K562 (cell line): Measurements from ENCODE around the gene PRELID3B. TPM values are rescaled to one million over a fixed set of nuclear protein-coding genes. Genes with fewer than 3 reads are reported as not detected.

ENCODE experiments used
- ATAC-seq: fragments of 200-7000 bp; cut with Tn5 transposase; 3 replicates; pipeline ENCODE4 v1.9.1; 2020; ENCODE audit warnings: moderate library complexity
- BruUV-seq: library from RNA; stranded (reverse); fragments of 400-500 nt; replicated peaks from 2 replicates; lab custom pipeline; 2021; lab: Mats Ljungman, UMichigan
- CTCF ChIA-PET: fragments of 300-600 bp; formaldehyde crosslinking; extraction: SDS; loops from one replicate; lab custom pipeline; 2021; ENCODE audit warnings: low intra/inter-chr PET ratio; lab: Yijun Ruan, JAX
- POLR2A ChIA-PET: fragments of 300-600, 350-650 bp; sonication (Branson Sonifier 250); formaldehyde crosslinking; extraction: SDS; loops from one replicate; lab custom pipeline; 2021; ENCODE audit warnings: antibody characterized with exemption, inconsistent platforms; lab: Yijun Ruan, JAX
- DNase-seq, 4 experiments: peaks; one replicate each; pipeline versions ENCODE4 v3.0.0 to v3.0.0-alpha.2; 2011 to 2018; ENCODE audit warnings: low spot score in 3 of 4, mixed read lengths in 3 of 4; ENCODE audit errors: extremely low read depth in 1 of 4
- FAIRE-seq: peaks from 2 replicates; lab custom pipeline; 2011; peaks lifted over from hg19 to GRCh38; lab: Jason Lieb, UNC
- H2AFZ ChIP-seq: 2 replicates; pipeline ENCODE4 v1.6.0; 2011; ENCODE audit warnings: low read depth, low read length, control low read depth, inconsistent platforms
- H3K27ac ChIP-seq: fragments of 200-600 bp; 3 replicates; pipeline ENCODE4 v1.8.0; 2011; ENCODE audit warnings: low read depth, mild to moderate bottlenecking, control low read depth, inconsistent platforms, low read length, moderate library complexity, mixed read lengths; ENCODE audit errors: extremely low read depth
- H3K27me3 ChIP-seq, 2 experiments: fragments of 300-600 bp in 1 of 2; 2 replicates in 1 of 2; 3 replicates in 1 of 2; pipeline versions ENCODE4 v1.6.0 to v1.8.0; 2011; ENCODE audit warnings: inconsistent platforms in 2 of 2, low read length in 2 of 2, mild to moderate bottlenecking in 1 of 2, mixed read lengths in 1 of 2, moderate library complexity in 1 of 2; ENCODE audit not compliant: control insufficient read depth in 2 of 2, insufficient read depth in 2 of 2
- H3K36me3 ChIP-seq: fragments of 300-600 bp; 3 replicates; pipeline ENCODE4 v1.8.0; 2011; ENCODE audit warnings: mild to moderate bottlenecking, low read length, inconsistent platforms; ENCODE audit not compliant: control insufficient read depth, insufficient read depth
- H3K4me1 ChIP-seq, 2 experiments: fragments of 200-600 bp in 1 of 2; replicated peaks in 1 of 2; 2 replicates in 1 of 2; 3 replicates in 1 of 2; pipeline versions ENCODE4 v1.5.1 to v1.8.0; 2011; ENCODE audit warnings: inconsistent platforms in 2 of 2, low read length in 2 of 2, mild to moderate bottlenecking in 1 of 2, mixed read lengths in 1 of 2, moderate library complexity in 1 of 2; ENCODE audit not compliant: control insufficient read depth in 2 of 2, insufficient read depth in 2 of 2
- H3K4me2 ChIP-seq: 2 replicates; pipeline ENCODE4 v1.6.1; 2011; ENCODE audit warnings: low read length, control low read depth, inconsistent platforms, mixed read lengths; ENCODE audit not compliant: insufficient read depth
- H3K4me3 ChIP-seq: fragments of 200-600 bp; sonication (generic), shearing (Covaris generic); 2 replicates; pipeline ENCODE4 v1.5.1; 2016; ENCODE audit warnings: control low read depth, inconsistent platforms
- H3K79me2 ChIP-seq: fragments of 200-600 bp; 3 replicates; pipeline ENCODE4 v1.8.0; 2011; ENCODE audit warnings: low read length, inconsistent platforms; ENCODE audit not compliant: control insufficient read depth, insufficient read depth
- H3K9ac ChIP-seq, 2 experiments: 2 replicates each; pipeline versions ENCODE4 v1.6.0 to v1.6.1; 2011; ENCODE audit warnings: low read depth in 2 of 2, low read length in 2 of 2, control low read depth in 1 of 2, inconsistent platforms in 1 of 2, mild to moderate bottlenecking in 1 of 2, mixed read lengths in 1 of 2; ENCODE audit not compliant: insufficient read depth in 1 of 2
- H3K9me1 ChIP-seq: one replicate; pipeline ENCODE4 v1.6.0; 2011; ENCODE audit warnings: inconsistent platforms, mild to moderate bottlenecking, low read length, moderate library complexity; ENCODE audit not compliant: control insufficient read depth, insufficient read depth
- H3K9me3 ChIP-seq: replicated peaks from 2 replicates; pipeline ENCODE4 v1.5.1; 2011; ENCODE audit warnings: low read depth, low read length, inconsistent platforms; ENCODE audit not compliant: control insufficient read depth, insufficient read depth
- H4K20me1 ChIP-seq: replicated peaks from 2 replicates; pipeline ENCODE4 v1.6.1; 2011; ENCODE audit warnings: low read length, inconsistent platforms, mixed read lengths; ENCODE audit not compliant: control insufficient read depth, insufficient read depth
- ASH1L ChIP-seq: fragments of 450-650 bp; IDR thresholded peaks from 2 replicates; pipeline ENCODE4 v1.6.1; 2018; ENCODE audit warnings: borderline replicate concordance, mild to moderate bottlenecking, low read depth; ENCODE audit not compliant: partially characterized antibody
- BDP1 ChIP-seq: IDR thresholded peaks from 3 replicates; pipeline ENCODE4 v1.6.1; 2011; ENCODE audit not compliant: insufficient read length, insufficient read depth
- CBX2 ChIP-seq: fragments of 200-600 bp; sonication (generic); IDR thresholded peaks from one replicate; pipeline ENCODE4 v1.6.1; 2012; ENCODE audit warnings: mild to moderate bottlenecking, low read length, inconsistent platforms; ENCODE audit not compliant: insufficient read depth, poor library complexity, severe bottlenecking
- DMBX1 ChIP-seq: fragments of 250-450 bp; sonication (Bioruptor Pico); IDR thresholded peaks from 2 replicates; pipeline ENCODE4 v1.8.0; 2022; ENCODE audit warnings: inconsistent platforms, mild to moderate bottlenecking, moderate library complexity, borderline replicate concordance
- HMBOX1 ChIP-seq: sonication (generic); IDR thresholded peaks from 2 replicates; pipeline ENCODE4 v1.6.1; 2016
- NFE2L1 ChIP-seq: fragments of 450-650 bp; IDR thresholded peaks from 2 replicates; pipeline ENCODE4 v1.6.1; 2016; ENCODE audit warnings: missing genetic modification characterization, low read depth, mild to moderate bottlenecking, missing compliant biosample characterization, moderate library complexity, borderline replicate concordance
- OTX1 ChIP-seq: fragments of 450-650 bp; formaldehyde crosslinking; IDR thresholded peaks from 2 replicates; pipeline ENCODE4 v1.4.0; 2022; ENCODE audit warnings: mild to moderate bottlenecking
- RB1 ChIP-seq: fragments of 450-650 bp; IDR thresholded peaks from 2 replicates; pipeline ENCODE4 v1.6.1; 2017; ENCODE audit warnings: low read depth, mild to moderate bottlenecking
- SMC3 ChIP-seq: conservative IDR thresholded peaks from 2 replicates; pipeline ENCODE4 v1.6.1; 2011; ENCODE audit warnings: low read depth, low read length, improper control_type of control experiment; ENCODE audit not compliant: insufficient read depth
- TCF7L2 ChIP-seq: fragments of 150-350 bp; IDR thresholded peaks from 2 replicates; pipeline ENCODE4 v1.6.1; 2016; ENCODE audit warnings: low read depth, mild to moderate bottlenecking, low read length, moderate library complexity
- TCFL5 ChIP-seq: fragments of 250-450 bp; sonication (Bioruptor Pico); conservative IDR thresholded peaks from 2 replicates; pipeline ENCODE4 v1.6.1; 2021; ENCODE audit warnings: mild to moderate bottlenecking, moderate library complexity, matching md5 sums
- ZBED1 ChIP-seq: IDR thresholded peaks from 2 replicates; pipeline ENCODE4 v1.6.1; 2014
- ZNF134 ChIP-seq: fragments of 250-450 bp; sonication (Bioruptor Pico); conservative IDR thresholded peaks from 2 replicates; pipeline ENCODE4 v1.4.0; 2020
- WGBS: fragments of 100-300 bp; shearing (Covaris generic); methylation state at CpG from one replicate; pipeline ENCODE4 v1.1.6; 2016; ENCODE audit warnings: low coverage, mixed read lengths; ENCODE audit not compliant: insufficient coverage; ENCODE audit errors: missing lambda C conversion rate; 5-methylcytosine and 5-hydroxymethylcytosine counted together
- in situ Hi-C: fragments of 300-500 bp; cut with MboI; formaldehyde crosslinking; loops from 4 replicates; pipeline ENCODE4 v1.15.0; 2018; ENCODE audit warnings: inconsistent platforms, mixed read lengths
- intact Hi-C: fragments of 100-400 bp; cut with micrococcal nuclease; formaldehyde crosslinking; loops from 2 replicates; pipeline ENCODE4 v1.14.2; 2022
- polyA plus RNA-seq, 8 experiments: library from polyadenylated mRNA; depleted of rRNA in 4 of 8; stranded (reverse) in 5 of 8; unstranded in 3 of 8; fragments of >200 nt; fragmentation: Nextera tagmentation in 2 of 8; fragmentation: Illumina TruSeq in 1 of 8; extraction: Ambion mirVana in 2 of 8; extraction: Trizol in 1 of 8; gene quantifications; 2 replicates each; pipeline versions ENCODE4 v1.2.1 to v1.2.3, GENCODE V29; 2011 to 2014; ENCODE audit warnings: inconsistent platforms in 1 of 8, missing spikeins in 1 of 8
- total RNA-seq, 7 experiments: library from RNA; depleted of rRNA in 6 of 7; stranded (reverse); fragments of >200 nt in 6 of 7; fragmentation: Illumina TruSeq in 2 of 7; extraction: Trizol in 2 of 7; gene quantifications; 2 replicates each; pipeline versions ENCODE4 v1.2.1 to v1.2.3, GENCODE V29; 2011 to 2021; ENCODE audit warnings: low replicate concordance in 1 of 7

PRELID3B gene
- total and polyA plus RNA-seq, 9 of the 15 experiments (the other 6 are each of a cell fraction or from before 2014, with no cell fraction given), result 77.0 to 186 (median 101) TPM

DNA sequence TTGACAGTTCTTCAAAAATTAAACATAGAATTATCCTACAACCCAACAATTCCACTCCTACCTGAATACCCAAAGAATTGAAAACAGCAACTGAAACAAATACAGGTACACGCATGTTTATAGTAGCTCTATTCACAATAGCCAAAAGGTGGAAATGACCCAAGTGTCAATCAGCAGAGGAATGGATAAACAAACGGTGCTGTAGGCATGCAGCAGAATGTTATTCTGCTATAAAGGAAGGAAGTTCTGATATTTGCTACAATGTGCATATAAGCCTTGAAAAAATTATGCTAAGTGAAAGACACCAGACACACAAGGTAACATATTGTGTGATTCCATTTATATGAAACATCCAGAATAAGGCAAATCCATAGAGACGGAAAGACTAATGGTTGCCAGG lies 38.5 kb upstream of the PRELID3B start:
- no peak for ATAC-seq
- no peak overlapping the region for H3K27ac ChIP-seq
- no peak overlapping the region for H3K9ac ChIP-seq
- H3K4me2 ChIP-seq, result no peak overlapping the region
- no peak for FAIRE-seq
- no peak overlapping the region for H2AFZ ChIP-seq
- no peak for TF ChIP-seq ZBED1
- no peak for TF ChIP-seq TCF7L2
- TF ChIP-seq ZNF134 (CRISPR knock-in tag), result no peak
- no peak for TF ChIP-seq NFE2L1 (tag)
- TF ChIP-seq TCFL5 (CRISPR knock-in tag), result no peak
- TF ChIP-seq DMBX1, result no peak
- no peak for TF ChIP-seq HMBOX1
- TF ChIP-seq BDP1, result no peak
- no peak for TF ChIP-seq ASH1L
- TF ChIP-seq SMC3, result no peak
- no peak for TF ChIP-seq RB1
- no peak for TF ChIP-seq CBX2
- no peak for TF ChIP-seq OTX1
- no peaks in the 10 kb centered on the region for H3K9me1 ChIP-seq
- intact Hi-C loops (no loop called here), in situ Hi-C loops (loop anchor here (10.0 kb wide), 1 partner anchor 334 kb away; no protein-coding TSS in a partner anchor)
- no peaks in the 10 kb centered on the region for H3K9me3 ChIP-seq
- DNase-seq, result no peak
- ChIA-PET POLR2A (interaction anchor here (0.6 to 0.8 kb wide), 3 partner anchors 9 to 107 kb away, joined by 3 read pairs; no protein-coding TSS in a partner anchor), CTCF (no interaction called here)
- BruUV-seq, result no TSS peak
- H3K79me2 ChIP-seq, result no peaks in the 10 kb centered on the region
- H3K27me3 ChIP-seq, result peaks cover 24 to 39% of the 10 kb centered on the region in 2 experiments; a peak in 4 of 5 replicates
- no peak overlapping the region for H3K4me3 ChIP-seq
- no peaks in the 10 kb centered on the region for H3K36me3 ChIP-seq
- no peaks in the 10 kb centered on the region for H3K4me1 ChIP-seq
- H4K20me1 ChIP-seq, result no peaks in the 10 kb centered on the region
- 3% methylated on average over 3 of the region's 3 CpGs for WGBS
